GM03348 (cell line): Measurements from ENCODE around the gene KCNQ1.

Experiments
- DNase-seq: peaks from one replicate; pipeline ENCODE4 v3.0.0; 2012; ENCODE audit warnings: low spot score

Gene KCNQ1

DNA sequence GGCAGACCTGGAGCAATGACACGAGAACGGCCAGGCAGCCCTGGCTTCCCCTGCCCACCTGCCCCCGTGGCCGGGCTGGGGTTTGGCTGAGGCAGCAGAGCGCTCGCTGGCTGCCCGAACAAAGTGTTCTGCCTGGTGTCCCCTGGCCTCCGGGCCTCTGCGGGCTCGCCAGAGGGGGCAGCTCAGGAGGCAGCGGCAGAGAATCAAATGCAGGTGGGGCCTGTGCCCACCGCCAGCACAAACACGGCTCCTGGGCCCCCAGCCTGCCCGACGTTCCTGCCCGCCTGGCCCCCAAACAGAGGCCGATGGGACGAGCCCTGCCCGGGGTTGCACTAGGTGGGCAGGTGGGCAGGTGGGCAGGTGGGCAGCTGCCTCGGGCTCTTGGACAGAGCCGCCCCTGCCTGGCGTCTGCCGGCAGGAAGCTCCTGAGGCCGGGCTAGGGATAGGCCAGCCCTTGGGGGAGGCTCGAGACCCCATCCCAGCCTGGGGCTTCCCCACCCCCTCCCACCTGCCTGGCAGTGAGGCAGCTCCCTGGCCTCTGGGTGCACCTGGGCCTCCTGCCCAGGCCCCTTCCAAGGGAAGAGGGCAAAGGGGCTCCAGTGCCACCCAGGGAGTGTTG lies 394.0 kb downstream of the KCNQ1 start:
- no peak for DNase-seq

DNA sequence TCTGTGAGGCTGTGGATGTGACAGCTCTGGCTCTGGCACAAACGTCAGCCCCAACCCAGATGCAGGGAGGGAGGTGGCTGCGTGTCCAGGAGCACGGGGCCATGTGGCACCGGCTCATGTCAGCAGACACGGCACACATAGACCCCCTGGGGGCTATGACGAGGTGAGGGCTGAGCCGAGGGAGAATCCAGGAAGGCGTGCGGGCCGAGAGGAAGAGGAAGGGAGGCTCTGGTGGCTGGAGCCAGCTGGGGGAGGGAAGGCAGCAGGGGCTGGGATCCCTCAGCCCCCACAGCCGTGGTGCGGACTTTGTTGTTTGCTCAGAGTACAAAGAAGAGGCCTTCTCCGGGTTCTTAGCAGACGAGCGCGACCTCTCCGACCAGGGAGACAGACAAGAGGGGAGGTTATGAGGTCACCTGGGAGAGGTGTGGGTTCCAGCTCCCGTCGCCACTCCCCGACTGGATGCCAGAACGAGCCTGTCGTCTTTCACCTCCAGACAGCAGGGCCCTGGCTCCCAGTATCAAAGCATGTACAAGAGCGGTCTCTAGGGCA lies 394.7 kb downstream of the KCNQ1 start:
- no peak for DNase-seq

DNA sequence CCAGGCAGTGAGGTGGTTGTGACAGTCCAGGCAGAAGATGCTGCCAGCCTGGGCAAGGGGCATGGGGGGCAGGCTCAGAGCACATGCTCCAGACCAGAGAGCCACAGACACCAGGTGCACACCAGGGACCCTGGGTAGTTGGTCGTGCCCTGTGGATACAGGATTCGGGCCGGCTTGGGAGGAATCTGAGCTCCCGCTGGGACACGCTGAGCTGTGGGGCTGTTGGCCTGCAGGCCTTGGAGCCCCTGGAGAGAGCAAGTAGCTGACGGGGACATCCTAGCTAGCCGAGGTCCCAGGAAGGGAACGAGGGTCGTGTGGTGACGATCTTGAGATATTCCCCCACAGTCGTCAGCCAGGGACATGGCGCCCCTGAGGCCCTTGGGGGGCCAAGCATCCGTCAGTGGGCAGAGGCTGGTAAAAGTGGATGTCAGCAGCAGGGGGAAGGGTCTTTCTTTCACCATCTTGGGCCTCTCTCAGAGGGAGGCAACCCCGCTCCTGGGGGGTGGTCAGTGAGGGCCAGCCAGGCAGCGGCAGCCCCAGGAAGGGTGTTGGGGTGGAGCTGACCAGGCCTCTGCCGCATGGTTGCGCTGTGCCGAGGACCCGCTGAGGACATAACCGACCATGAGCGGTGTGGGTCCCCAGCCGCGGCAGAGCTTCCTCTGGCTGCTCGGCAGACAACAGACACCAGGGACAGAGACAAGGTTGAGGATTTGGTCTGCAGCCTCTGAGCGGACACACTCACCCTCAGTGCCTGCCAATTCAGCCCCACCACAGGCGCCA lies 396.8 kb downstream of the KCNQ1 start:
- DNase-seq: no peak

DNA sequence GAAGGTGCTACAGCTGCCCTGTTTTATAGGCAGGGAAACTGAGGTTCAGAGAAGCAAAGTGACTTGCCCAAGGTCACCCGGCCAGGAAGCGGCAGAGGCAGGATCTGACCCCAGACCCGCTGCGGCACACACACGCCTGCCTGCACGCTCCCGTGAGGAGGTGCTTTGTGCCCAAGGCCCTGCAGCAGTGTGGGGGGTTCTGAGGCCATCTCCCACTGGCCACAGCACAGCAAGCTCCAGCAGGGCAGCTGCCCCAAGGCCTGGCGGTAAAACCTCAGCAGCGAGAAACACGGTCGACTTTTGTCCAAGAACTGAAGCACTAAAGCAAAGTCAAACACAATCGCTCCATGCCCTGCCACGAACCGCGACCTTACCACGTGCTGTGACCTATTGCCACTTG lies 398.1 kb downstream of the KCNQ1 start:
- no peak for DNase-seq

DNA sequence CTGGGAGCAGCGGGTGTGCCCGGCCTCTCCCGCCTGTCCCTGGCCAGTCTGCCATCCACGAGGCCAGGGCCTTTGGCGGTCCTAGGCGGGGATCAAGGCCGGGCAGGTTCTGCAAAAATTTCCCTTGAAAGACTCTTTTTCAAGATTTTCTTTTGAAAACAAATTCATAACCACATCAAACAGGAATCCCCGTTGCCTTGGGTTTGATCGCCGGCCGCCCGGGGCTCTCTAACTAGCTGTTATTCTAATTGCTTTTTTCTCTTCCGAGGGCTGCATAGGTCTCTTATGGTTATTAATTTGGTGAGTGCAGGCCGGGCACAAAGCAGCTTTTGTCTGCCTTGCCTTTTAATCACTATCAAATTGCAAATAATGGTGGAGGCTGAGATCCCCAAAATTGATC lies 398.7 kb downstream of the KCNQ1 start:
- DNase-seq: no peak

DNA sequence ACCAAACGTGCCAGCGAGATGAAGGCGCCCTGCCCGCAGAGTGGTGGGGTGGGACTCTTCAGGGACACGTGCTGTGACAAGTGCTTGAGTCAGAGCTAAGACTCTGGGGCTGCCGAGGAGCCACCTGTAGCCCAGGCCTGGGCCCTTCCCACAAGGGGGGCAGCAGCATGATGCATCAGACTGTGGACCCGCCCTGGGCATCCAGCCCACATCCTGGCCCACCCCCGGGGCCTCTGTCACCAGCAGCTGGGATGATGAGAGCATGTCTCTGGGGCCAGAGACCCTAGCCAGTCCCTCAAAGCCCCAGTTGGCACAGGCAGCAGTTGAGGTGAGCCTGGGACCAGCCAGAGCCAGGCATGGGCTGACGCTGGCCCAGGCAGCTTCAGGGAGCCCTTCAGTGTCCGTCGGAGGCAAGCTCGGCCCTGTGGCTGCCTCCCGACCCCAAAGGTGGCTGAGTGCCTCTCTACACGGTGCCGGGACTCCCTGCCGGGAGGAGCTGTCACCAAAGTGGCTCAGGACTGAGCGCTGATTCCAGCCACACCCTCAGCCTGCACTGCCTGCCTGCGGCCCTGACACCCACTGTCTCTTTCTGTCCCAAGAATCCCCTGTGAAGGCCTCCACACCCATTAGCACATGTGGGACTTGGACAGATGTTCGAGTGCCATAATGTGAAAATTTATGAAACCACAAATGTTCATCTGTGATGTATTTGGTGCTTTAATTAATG lies 399.5 kb downstream of the KCNQ1 start:
- no peak for DNase-seq

DNA sequence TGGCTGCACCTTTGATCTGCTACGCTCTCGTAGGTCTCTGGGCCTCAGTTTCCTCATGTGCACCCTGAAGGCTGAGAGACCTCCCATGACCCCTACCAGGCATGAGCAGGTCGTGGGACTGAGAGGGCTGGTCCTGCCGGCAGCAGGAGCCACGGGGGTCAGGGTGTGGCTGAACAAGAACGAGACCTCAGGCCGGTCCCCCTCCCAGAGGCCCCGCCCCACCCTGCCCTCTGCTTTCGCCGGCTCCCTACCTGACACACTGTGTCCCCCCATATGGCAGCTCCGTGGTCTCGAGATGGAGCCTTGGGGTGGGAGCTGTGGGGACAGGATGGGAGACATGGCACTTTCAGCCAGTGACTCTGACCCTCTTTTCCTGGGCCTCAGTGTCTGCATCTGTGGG lies 400.2 kb downstream of the KCNQ1 start:
- DNase-seq: no peak

DNA sequence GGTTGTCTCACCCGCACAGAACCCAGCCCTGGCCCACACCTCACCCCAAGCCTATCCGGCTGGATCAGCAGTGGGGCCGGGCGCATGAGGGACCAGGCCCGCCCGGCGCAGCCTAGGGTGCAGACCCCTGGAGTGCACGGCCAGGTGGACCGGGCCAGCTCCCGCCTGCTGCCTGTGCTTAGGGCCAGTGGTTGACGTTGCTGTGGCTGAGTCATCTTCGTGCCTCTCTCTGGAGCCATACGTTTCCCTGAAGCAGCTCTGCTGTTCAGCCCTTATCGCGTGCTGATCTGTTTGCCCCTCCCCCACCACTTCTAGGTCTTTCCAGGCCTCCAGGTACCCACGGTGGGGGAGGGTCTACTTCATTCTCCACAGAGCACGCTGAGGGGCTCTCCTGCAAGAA lies 401.2 kb downstream of the KCNQ1 start:
- DNase-seq: no peak

DNA sequence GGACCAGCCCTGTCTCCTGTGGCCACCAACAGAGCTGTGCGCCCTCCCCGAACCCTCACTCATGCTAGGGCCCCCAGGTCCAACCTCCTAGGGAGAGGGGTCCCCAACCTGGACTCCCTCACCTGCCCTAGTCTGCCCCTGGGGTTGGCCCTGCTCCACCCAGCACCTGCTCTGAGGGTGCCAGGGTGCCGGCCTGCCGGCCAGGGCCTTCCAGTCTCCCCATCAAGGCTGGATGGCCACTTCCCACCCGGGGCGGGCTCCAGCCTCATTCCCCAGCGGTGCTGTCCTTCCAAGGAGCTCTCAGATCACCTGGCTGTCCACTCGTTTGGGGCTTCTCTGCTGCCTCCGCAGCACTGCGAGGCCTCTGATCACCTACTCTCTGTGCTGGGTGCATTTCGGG lies 401.7 kb downstream of the KCNQ1 start:
- DNase-seq: no peak

DNA sequence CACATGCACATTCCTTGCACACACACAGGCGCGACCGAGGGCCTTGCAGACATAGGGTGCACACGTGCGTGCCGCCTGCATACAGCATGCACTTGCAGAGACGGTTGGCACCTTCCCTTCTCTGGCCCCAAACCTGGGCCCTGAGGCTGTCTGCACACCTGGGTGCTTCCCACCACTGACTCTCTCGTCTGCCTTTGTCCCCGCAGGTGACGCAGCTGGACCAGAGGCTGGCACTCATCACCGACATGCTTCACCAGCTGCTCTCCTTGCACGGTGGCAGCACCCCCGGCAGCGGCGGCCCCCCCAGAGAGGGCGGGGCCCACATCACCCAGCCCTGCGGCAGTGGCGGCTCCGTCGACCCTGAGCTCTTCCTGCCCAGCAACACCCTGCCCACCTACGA lies 402.8 kb downstream of the KCNQ1 start:
- DNase-seq: no peak

DNA sequence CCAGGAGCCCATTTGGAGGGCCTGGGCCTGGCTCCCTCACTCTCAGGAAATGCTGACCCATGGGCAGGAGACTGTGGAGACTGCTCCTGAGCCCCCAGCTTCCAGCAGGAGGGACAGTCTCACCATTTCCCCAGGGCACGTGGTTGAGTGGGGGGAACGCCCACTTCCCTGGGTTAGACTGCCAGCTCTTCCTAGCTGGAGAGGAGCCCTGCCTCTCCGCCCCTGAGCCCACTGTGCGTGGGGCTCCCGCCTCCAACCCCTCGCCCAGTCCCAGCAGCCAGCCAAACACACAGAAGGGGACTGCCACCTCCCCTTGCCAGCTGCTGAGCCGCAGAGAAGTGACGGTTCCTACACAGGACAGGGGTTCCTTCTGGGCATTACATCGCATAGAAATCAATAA lies 403.7 kb downstream of the KCNQ1 start:
- DNase-seq: no peak

DNA sequence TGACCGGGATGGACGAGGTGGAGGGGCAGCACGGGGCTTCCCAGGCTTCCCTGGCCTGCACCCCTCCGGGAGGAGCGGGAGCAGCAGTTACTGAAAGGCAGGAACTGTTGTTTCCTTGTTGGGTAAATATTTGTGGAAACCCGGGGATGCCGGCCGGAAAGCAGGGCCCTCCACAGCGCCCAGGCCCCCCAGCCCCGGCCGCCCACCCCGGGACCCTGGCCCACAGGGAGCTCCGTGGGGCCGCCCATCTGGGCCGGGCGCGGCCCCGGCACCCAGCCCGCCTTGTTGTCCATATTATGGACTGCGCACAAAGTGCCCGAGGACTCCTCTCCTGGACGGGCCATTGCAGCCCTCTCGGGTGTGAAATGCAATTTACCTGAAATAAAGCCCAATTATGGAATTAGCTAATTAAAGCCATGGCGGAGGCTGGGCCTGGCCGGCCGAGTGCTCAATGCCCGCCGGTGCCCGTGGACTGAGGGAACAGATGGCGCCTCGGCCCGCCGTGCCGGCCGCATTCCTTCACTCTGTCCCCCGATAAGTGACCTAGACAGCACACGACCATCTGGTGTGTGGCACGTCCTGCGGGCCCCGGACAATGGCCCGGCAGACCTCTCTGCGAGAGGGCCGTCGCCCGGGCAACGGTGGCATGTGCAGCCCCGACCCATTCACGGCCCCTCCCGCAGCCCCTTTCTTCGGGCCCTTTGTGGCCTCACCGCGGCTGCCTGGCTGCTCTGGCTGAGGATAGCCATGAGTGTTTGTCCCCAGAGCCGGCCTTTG lies 405.4 kb downstream of the KCNQ1 start:
- DNase-seq: no peak

DNA sequence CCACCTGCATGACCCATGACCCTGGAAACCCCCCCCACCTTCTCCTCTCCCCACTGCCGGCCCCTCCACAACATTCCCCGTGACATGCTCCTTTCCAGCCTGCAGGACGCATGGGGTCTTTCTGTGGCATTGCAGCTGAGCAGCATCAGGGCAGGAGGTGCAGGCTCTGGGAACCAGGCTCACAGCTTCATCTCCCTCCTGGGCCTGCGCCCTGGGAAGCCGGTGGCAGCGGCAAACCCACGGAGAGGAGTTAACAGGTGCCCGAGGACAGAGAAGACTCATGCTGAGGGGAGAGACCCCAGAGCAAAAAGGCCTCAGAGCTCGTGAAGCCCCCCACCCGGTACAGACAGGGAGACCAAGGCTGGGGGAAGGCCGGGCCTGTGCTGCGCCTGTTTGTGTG lies 408.6 kb downstream of the KCNQ1 start:
- no peak for DNase-seq

DNA sequence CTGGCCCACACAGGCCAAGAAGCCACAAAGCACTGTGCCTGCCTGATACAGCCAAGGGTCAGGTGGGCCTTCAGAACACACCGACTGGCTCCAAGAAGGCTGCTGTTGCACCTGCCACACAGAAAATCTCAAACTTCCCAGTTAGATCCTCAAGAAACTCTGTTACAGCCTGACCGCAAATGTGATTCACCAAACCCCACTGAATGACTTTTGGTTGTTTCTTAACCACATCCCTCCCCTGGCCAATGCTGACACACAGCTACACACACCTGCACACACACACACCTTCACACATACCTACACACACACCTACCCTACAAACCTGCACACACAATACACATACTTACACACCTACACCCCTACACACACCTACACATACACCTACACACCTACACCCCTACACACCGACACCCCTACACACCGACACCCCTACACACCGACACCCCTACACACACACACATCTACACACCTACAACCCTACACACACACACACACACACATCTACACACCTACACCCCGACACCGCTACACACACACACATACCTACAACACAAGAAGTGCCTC lies 409.3 kb downstream of the KCNQ1 start:
- no peak for DNase-seq

DNA sequence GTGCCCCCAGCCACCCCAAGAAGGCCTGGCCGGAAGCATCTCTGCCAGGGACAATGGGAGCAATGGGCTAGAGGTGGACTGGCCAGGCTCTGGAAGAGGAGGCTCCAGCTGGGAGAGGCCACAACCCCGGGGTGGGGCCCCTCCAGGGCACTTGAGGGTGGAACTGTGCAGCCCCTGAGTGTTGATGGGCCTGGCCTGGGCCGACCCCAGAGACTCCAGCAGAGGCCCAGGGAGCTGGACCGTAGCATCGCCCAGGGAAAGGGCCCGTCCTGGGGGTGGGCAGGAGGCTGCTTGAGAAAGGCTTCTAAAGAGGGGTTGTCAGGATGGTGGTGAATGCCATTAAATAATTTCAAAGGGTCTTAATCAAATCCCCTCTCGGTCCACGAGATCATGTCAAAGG lies 410.4 kb downstream of the KCNQ1 start:
- no peak for DNase-seq

DNA sequence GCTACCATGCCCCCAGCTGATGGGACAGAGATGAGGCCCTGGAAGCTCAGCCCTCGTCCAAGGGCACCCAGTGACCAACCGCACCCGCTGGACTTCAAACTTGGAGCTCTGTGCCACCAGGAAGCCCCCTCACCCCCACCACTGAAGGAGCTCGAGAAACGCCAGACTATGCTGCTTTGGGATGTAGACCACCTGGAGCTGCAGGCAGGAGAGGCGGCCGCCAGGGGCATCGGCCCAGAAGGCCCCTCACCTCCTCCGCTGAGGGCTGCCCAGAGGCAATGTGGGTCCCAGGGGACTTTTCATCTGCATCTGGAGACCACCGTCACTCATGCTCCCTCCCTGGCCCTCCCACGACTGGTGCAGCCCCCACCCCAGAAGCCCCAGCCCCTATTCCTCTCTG lies 412.5 kb downstream of the KCNQ1 start:
- no peak for DNase-seq

DNA sequence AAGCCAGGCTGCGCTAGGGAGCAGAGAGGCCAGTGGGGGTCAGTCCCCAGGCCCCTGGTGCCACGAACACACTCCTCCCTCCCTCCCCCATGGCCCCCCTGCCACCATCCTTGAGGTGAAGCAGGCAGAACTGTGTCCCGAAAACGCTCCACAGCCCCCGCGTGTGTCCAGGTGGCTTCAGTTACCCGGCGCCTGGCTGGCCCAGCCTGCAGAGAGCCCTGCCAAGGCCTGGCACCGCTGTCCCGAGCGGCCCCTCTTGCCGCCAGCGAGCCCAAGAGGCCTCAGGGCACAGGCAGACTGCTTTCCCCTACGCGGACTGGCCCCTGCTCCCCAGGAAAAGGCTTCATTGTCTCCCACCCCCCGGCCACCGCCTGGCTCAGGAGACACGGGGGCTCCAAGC lies 413.1 kb downstream of the KCNQ1 start:
- DNase-seq: no peak

DNA sequence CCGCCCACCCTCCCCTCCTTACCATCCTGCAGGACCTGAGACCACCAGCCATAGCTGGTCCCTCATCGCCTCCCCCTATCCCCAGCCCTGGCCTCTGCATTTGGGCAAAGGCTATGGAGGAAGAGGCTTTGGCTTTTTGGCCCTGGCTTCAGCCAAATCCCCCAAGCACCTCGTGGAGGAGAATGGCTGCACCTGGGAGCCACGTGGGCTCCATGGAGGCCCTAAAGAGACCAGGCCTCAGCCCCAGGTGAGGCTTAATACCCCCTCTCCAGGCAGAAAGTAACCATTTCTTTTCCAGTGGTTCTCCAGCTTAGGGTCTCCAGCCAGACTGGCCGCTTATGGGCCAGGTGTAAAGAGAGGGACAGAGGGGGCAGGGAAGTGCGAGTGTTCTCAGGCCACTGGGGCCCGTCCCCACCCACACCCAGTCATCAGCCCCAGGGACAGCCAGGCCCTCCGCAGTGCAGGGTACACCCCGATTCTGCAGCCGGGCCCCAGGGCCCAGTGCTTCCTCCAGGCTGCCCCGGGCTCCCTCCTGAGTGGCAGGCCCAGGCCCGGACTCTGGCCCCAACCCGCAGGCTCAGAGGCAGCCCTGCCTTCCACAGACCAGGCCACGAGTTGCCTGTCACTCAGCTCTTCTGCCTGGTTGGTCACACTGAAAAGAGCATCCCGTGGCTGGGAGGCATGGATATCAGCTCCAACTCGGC lies 414.3 kb downstream of the KCNQ1 start:
- DNase-seq: no peak

DNA sequence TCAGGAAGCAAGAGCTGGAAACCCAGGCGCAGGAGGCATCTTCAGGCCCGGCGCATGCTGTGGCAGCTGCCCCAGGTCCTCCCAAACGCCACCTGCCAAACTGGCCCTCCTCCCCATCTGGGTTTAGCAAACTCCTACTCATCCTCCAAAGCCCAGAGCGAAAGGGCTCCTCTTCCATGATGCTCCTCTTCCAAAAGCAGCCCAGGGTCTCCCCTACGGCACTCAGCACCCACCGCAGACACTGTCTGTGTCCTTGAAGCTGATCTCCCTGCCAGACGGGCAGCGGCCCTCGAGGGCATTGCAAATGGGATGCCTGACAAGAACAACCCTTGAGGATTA lies 414.9 kb downstream of the KCNQ1 start:
- no peak for DNase-seq

DNA sequence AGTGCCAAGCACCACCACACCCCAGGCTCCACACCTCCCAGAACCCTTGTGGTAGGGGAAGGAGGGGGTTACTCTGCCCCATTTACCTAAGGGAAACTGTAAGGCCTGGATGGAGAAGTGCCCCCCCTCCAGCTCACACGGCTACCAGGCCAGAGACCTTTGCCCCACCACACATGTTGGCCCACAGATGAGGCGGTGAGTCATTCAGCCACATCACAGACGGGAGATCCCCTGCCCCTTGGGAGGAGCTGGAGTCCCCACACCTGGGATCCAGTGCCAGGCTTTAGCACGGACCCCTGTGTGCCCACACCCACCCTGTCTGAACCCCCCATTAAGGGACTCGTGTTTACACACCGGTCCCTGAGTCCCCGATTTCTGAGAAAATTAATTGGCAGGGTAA lies 415.8 kb downstream of the KCNQ1 start:
- DNase-seq: no peak
